ENCODE results near the gene ADAMTS15. TPM values are rescaled to one million over a fixed set of nuclear protein-coding genes. Genes with fewer than 3 reads are reported as not detected.

The ADAMTS15 gene
- total RNA-seq, 1 donor from 2014 or later: not detected

GRCh38 chr11:130511765-130512164, 63.3 kb downstream of the ADAMTS15 start:
- Mint-ChIP-seq H3K36me3 (ENCODE audit: low read depth) (peaks cover 2% of the 10 kb centered on the region), H3K27ac (no peak overlapping the region), H3K9me3 (peaks cover 11% of the 10 kb centered on the region), H3K4me3 (no peak overlapping the region), H3K27me3 (ENCODE audit: insufficient read depth) (no peaks in the 10 kb centered on the region), H3K4me1 (ENCODE audit: low read depth) (no peaks in the 10 kb centered on the region)
- no peak for DNase-seq (ENCODE audit: low spot score)
- intact Hi-C loops (cut with micrococcal nuclease): no loop called here

GRCh38 chr11:130512662-130513061, 64.2 kb downstream of the ADAMTS15 start:
- Mint-ChIP-seq H3K4me3 (no peak overlapping the region), H3K36me3 (ENCODE audit: low read depth) (peaks cover 2% of the 10 kb centered on the region), H3K27me3 (ENCODE audit: insufficient read depth) (no peaks in the 10 kb centered on the region), H3K27ac (no peak overlapping the region), H3K9me3 (peaks cover 8% of the 10 kb centered on the region), H3K4me1 (ENCODE audit: low read depth) (no peaks in the 10 kb centered on the region)
- intact Hi-C loops (cut with micrococcal nuclease): no loop called here
- DNase-seq (ENCODE audit: low spot score): no peak

GRCh38 chr11:130513132-130513531, 64.7 kb downstream of the ADAMTS15 start:
- Mint-ChIP-seq H3K36me3 (ENCODE audit: low read depth) (no peaks in the 10 kb centered on the region), H3K4me3 (no peak overlapping the region)
- intact Hi-C loops (cut with micrococcal nuclease): no loop called here

GRCh38 chr11:130514316-130514715, 65.9 kb downstream of the ADAMTS15 start:
- H3K36me3 Mint-ChIP-seq (ENCODE audit: low read depth): no peaks in the 10 kb centered on the region
- no peak overlapping the region for H3K4me3 Mint-ChIP-seq
- H3K27me3 Mint-ChIP-seq (ENCODE audit: insufficient read depth): no peaks in the 10 kb centered on the region
- intact Hi-C loops (cut with micrococcal nuclease): no loop called here
- H3K9me3 Mint-ChIP-seq: no peaks in the 10 kb centered on the region
- no peak overlapping the region for H3K27ac Mint-ChIP-seq
- H3K4me1 Mint-ChIP-seq (ENCODE audit: low read depth): no peaks in the 10 kb centered on the region
- DNase-seq (ENCODE audit: low spot score): no peak

More at GRCh38 chr11:130513132-130513531, 64.7 kb downstream of the ADAMTS15 start:
- Mint-ChIP-seq H3K9me3 (peaks cover 3% of the 10 kb centered on the region), H3K4me1 (ENCODE audit: low read depth) (no peaks in the 10 kb centered on the region), H3K27me3 (ENCODE audit: insufficient read depth) (no peaks in the 10 kb centered on the region), H3K27ac (no peak overlapping the region)
- DNase-seq (ENCODE audit: low spot score): no peak

GRCh38 chr11:130514851-130515250, 66.4 kb downstream of the ADAMTS15 start:
- Mint-ChIP-seq H3K4me1 (ENCODE audit: low read depth) (no peaks in the 10 kb centered on the region), H3K4me3 (no peak overlapping the region), H3K27ac (no peak overlapping the region), H3K36me3 (ENCODE audit: low read depth) (no peaks in the 10 kb centered on the region), H3K27me3 (ENCODE audit: insufficient read depth) (no peaks in the 10 kb centered on the region), H3K9me3 (no peaks in the 10 kb centered on the region)
- intact Hi-C loops (cut with micrococcal nuclease): no loop called here
- DNase-seq (ENCODE audit: low spot score): no peak

- no peak overlapping the region for H3K4me3 Mint-ChIP-seq
- H3K9me3 Mint-ChIP-seq: no peaks in the 10 kb centered on the region
- no peak for DNase-seq (ENCODE audit: low spot score)
- H3K36me3 Mint-ChIP-seq (ENCODE audit: low read depth): no peaks in the 10 kb centered on the region
- no peak overlapping the region for H3K27ac Mint-ChIP-seq
- peaks cover under 1% of the 10 kb centered on the region for H3K27me3 Mint-ChIP-seq (ENCODE audit: insufficient read depth)
- intact Hi-C loops (cut with micrococcal nuclease): no loop called here
- no peaks in the 10 kb centered on the region for H3K4me1 Mint-ChIP-seq (ENCODE audit: low read depth)
Measured at GRCh38 chr11:130515829-130516553, 67.5 kb downstream of the ADAMTS15 start.

GRCh38 chr11:130516554-130517505, 68.4 kb downstream of the ADAMTS15 start:
- Mint-ChIP-seq H3K9me3 (no peaks in the 10 kb centered on the region), H3K27me3 (ENCODE audit: insufficient read depth) (peaks cover 2% of the 10 kb centered on the region), H3K36me3 (ENCODE audit: low read depth) (no peaks in the 10 kb centered on the region), H3K4me3 (no peak overlapping the region), H3K4me1 (ENCODE audit: low read depth) (no peaks in the 10 kb centered on the region), H3K27ac (no peak overlapping the region)
- intact Hi-C loops (cut with micrococcal nuclease): no loop called here
- no peak for DNase-seq (ENCODE audit: low spot score)

GRCh38 chr11:130518164-130518680, 69.8 kb downstream of the ADAMTS15 start:
- H3K27ac Mint-ChIP-seq: no peak overlapping the region
- H3K9me3 Mint-ChIP-seq: no peaks in the 10 kb centered on the region
- H3K4me1 Mint-ChIP-seq (ENCODE audit: low read depth): no peaks in the 10 kb centered on the region
- no peak for DNase-seq (ENCODE audit: low spot score)
- no peak overlapping the region for H3K4me3 Mint-ChIP-seq
- peaks cover 2% of the 10 kb centered on the region for H3K27me3 Mint-ChIP-seq (ENCODE audit: insufficient read depth)
- intact Hi-C loops (cut with micrococcal nuclease): no loop called here
- H3K36me3 Mint-ChIP-seq (ENCODE audit: low read depth): no peaks in the 10 kb centered on the region

GRCh38 chr11:130519128-130519932, 70.9 kb downstream of the ADAMTS15 start:
- H3K4me3 Mint-ChIP-seq: no peak overlapping the region
- no peak overlapping the region for H3K27ac Mint-ChIP-seq
- DNase-seq (ENCODE audit: low spot score): no peak
- H3K27me3 Mint-ChIP-seq (ENCODE audit: insufficient read depth): peaks cover 2% of the 10 kb centered on the region
- H3K36me3 Mint-ChIP-seq (ENCODE audit: low read depth): no peaks in the 10 kb centered on the region
- H3K9me3 Mint-ChIP-seq: no peaks in the 10 kb centered on the region
- H3K4me1 Mint-ChIP-seq (ENCODE audit: low read depth): no peaks in the 10 kb centered on the region
- intact Hi-C loops (cut with micrococcal nuclease): no loop called here

- DNase-seq (ENCODE audit: low spot score): no peak
- H3K4me1 Mint-ChIP-seq (ENCODE audit: low read depth): no peaks in the 10 kb centered on the region
- intact Hi-C loops (cut with micrococcal nuclease): no loop called here
- no peak overlapping the region for H3K27ac Mint-ChIP-seq
- no peaks in the 10 kb centered on the region for H3K9me3 Mint-ChIP-seq
- H3K4me3 Mint-ChIP-seq: no peak overlapping the region
- H3K36me3 Mint-ChIP-seq (ENCODE audit: low read depth): no peaks in the 10 kb centered on the region
- peaks cover 2% of the 10 kb centered on the region for H3K27me3 Mint-ChIP-seq (ENCODE audit: insufficient read depth)
Measured at GRCh38 chr11:130520271-130520671, 71.8 kb downstream of the ADAMTS15 start.

GRCh38 chr11:130522284-130522961, 74.0 kb downstream of the ADAMTS15 start:
- H3K27me3 Mint-ChIP-seq (ENCODE audit: insufficient read depth): peaks cover 2% of the 10 kb centered on the region
- intact Hi-C loops (cut with micrococcal nuclease): no loop called here
- H3K27ac Mint-ChIP-seq: no peak overlapping the region
- H3K4me3 Mint-ChIP-seq: no peak overlapping the region
- H3K9me3 Mint-ChIP-seq: no peaks in the 10 kb centered on the region
- no peak for DNase-seq (ENCODE audit: low spot score)
- no peaks in the 10 kb centered on the region for H3K4me1 Mint-ChIP-seq (ENCODE audit: low read depth)
- no peaks in the 10 kb centered on the region for H3K36me3 Mint-ChIP-seq (ENCODE audit: low read depth)

GRCh38 chr11:130523166-130523565, 74.7 kb downstream of the ADAMTS15 start:
- Mint-ChIP-seq H3K27me3 (ENCODE audit: insufficient read depth) (peaks cover 2% of the 10 kb centered on the region), H3K4me1 (ENCODE audit: low read depth) (no peaks in the 10 kb centered on the region), H3K36me3 (ENCODE audit: low read depth) (no peaks in the 10 kb centered on the region), H3K4me3 (no peak overlapping the region), H3K27ac (no peak overlapping the region), H3K9me3 (no peaks in the 10 kb centered on the region)
- no peak for DNase-seq (ENCODE audit: low spot score)
- intact Hi-C loops (cut with micrococcal nuclease): no loop called here

All from activated T-helper 1 cell treated with anti-CD3 and anti-CD28 coated beads, Interleukin-12 subunit alpha, Interleukin-12 subunit beta, Interleukin-2, Interleukin-4 antibody, amounts not matched to agents 30 ng/mL and 10 ng/mL and 1 ng/mL, durations not matched to agents 14 hours and 24 hours and 36 hours (primary cell).